Astrocyte (in vitro differentiated cells and primary cell): Measurements from ENCODE around the gene CHRNA4.

ENCODE experiments used
- CTCF ChIP-seq: IDR thresholded peaks from 2 replicates; pipeline ENCODE4 v1.5.1; 2011; ENCODE audit warnings: low read depth, mild to moderate bottlenecking, inconsistent platforms, low read length, moderate library complexity; ENCODE audit not compliant: insufficient read depth
- EZH2 ChIP-seq: IDR thresholded peaks from 2 replicates; pipeline ENCODE4 v1.6.1; 2012; ENCODE audit warnings: mild to moderate bottlenecking, low read length, inconsistent platforms; ENCODE audit not compliant: insufficient read depth

GRCh38 chr20:63320041-63320511 lies 41.1 kb downstream of the CHRNA4 start:
- TF ChIP-seq EZH2 (no peak), CTCF (no peak)
